HG03439 (cell line): ENCODE data around the gene IFNW1.
"Not testable (repeated sequence)": the region's sequence is repeated elsewhere in the genome, so short reads cannot be mapped to it uniquely, and the experiment has no call there.

Experiments
- ATAC-seq: cut with Tn5 transposase; IDR thresholded peaks from one replicate; pipeline ENCODE4 v1.9.1; 2021; ENCODE audit warnings: mild to moderate bottlenecking, moderate library complexity; ENCODE audit not compliant: unreplicated experiment

The IFNW1 gene

DNA sequence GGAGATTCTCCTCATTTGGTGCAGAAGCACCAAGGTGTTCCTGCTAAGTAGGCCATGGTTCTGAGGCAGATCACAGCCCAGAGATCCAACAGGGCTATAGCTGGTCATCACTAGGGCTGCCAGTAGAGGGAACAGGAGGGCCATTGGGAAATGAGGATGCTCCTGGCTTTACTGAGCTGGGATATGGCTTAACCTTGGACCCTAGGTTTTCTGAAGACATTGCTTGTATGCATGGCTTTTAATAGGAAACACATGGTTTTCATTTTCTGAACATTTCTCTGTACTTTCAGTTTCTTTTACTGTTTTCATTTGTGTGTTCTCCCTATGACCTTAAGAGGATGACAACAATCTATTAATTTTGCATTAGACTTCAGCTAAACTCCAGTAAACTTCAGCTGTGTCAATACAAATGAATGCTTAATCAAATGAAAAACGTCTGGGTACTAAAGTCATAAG is at the start of gene IFNW1:
Gene IFNW1, minus strand, starts transcription at position 406 of the 456 bp plus-strand sequence. Its CDS starts 262 bp downstream, at position 144.
- no peak for ATAC-seq

DNA sequence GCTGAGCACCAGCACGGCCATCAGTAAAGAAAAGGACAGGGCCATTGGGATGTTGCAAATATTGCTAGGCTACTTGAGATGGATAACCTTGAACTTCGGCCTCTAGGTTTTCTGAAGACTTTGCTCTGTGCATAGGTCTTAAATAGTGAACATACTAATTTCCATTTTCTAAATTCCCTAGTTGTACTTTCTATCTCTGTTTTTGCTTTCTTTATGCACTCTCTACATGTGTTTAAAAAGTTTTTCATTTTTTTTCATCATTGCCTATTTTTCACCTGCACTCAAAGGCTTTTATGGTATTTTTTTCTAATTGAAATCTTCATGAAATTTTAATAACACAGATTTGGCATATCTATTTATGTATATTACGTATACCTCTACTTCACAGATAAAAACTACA is 45.9 kb upstream of the IFNW1 start, which contains the start of gene IFNA4:
Gene IFNA4, minus strand, starts transcription at position 101 of the 400 bp plus-strand sequence. Its CDS starts 56 bp downstream, at position 45.
- ATAC-seq = not testable (repeated sequence)

DNA sequence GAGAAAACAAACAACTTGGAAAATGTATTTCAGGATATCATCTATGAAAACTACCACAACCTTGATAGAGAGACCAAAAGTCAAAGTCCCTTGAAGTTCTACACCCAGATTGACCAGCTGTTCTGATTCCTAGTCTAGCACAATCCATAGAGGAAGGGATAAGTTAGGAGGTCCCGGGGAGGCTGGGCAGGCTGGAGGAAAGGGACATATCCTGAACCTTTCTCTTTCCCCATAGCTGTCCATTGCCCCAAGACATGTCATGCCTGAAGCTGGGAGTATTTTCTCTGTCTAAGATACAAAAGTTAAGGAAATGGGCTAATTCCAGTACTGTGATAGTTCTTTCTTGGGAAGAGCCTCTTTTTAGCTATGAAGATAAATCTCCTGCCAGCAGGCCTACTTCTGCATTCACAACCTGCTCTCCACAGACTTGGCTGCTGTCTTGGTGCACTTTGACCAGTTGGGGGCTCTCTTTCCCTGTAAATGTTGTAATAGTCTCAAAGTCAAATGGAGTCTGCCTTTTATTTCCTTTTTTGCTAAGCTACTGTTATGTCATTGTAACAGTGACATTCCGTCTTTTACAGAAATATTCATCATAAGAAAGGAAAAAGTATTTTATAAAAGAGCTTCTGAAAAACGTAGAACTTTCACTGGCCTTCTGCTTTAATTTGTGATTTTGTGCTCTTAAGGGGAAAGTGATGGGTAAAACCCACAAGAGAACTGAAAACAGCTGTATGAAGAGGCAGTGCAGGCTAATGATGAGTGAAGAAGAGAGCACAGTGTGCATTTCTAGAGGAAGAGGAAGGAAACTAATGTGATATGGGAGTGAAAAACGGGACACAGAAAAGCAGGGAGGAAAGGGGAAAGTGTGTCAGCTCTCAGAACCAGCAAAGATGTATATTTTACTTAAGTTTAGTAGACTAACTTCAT is 41.4 kb upstream of the IFNW1 start:
- ATAC-seq = peak; percentile 90

DNA sequence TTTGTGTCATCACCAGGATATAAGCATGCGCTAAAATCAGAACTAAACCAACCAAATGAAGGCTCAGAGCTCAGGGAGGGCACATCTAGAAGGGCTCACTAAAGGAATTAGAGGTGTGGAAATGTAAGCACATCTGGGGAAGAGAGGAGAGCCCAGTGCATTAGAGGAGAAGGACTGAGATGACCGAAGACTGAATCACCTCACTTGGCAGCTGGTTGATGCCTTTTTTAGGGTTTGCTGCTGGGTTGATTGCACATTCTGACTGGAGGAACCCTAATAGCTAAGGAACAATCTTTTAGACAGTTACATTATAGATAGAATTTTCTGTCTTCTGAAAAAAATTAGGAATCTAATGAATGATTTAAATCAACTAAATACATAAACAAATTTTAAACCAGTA is 33.0 kb upstream of the IFNW1 start:
- ATAC-seq = no peak

DNA sequence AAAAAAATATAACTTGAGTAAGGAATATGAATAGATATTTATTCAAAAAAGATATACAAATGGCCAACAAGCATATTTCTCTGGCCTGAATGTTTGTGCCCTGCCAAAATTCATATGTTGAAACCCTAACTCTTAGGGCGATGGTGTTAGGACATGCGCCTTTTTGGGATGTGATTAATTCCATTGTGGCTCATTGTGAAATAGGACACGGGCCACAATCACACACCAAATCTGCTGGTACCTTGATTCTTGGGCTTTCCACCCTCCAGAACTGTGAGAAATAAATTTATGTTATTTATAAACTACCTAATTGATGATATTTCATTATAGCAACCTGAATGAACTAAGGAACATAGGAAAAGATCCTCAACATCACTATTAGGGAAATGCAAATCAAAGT is 30.5 kb upstream of the IFNW1 start:
- no peak for ATAC-seq

DNA sequence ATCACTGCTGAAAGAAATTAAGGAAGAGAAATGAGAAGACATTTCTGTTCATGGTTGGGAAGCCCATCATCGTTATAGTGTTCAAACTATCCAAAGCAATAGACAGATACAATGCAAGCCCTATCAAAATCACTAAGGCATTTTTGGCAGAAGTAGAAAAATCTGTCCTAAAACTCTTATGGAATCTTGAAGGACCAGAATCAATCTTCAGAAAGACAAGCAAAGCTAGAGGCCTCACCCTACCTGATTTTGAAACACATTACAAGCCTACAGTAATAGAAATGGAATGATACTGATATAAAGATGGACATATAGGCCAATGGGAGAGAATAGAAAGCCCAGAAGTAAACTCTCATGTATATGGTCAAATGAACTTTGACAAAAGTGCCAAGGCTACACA is 29.7 kb upstream of the IFNW1 start:
- no peak for ATAC-seq

DNA sequence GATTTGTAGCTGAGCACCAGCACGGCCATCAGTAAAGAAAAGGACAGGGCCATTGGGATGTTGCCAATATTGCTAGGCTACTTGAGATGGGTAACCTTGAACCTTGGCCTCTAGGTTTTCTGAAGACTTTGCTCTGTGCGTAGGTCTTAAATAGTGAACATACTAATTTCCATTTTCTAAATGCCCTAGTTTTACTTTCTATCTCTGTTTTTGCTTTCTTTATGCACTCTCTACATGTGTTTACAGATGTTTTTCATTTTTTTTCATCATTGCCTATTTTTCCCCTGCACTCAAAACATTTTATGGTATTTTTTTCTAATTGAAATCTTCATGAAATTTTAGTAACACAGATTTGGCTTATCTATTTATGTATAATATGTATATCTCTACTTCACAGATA is 24.9 kb upstream of the IFNW1 start, which contains the start of gene IFNA21:
Gene IFNA21, minus strand, starts transcription at position 101 of the 400 bp plus-strand sequence. Its CDS starts 48 bp downstream, at position 53.
- not testable (repeated sequence) for ATAC-seq

DNA sequence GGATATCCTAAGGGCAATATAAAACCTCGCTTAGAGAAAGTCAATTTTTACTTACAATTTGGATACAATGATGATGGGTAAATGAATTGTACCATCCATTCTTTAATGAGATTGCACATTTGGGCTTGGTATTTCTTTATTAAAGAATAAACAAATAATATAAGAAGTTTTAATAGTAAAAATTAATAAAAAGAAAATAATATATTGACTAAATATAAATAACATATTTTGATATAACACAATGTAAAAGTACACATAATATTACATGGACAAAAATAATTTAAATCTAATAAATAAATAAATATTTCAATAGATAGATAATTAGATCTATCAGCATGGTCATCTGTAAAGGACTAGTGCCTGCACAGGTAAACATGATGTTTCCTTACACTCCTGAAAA is 23.9 kb upstream of the IFNW1 start:
- no peak for ATAC-seq

DNA sequence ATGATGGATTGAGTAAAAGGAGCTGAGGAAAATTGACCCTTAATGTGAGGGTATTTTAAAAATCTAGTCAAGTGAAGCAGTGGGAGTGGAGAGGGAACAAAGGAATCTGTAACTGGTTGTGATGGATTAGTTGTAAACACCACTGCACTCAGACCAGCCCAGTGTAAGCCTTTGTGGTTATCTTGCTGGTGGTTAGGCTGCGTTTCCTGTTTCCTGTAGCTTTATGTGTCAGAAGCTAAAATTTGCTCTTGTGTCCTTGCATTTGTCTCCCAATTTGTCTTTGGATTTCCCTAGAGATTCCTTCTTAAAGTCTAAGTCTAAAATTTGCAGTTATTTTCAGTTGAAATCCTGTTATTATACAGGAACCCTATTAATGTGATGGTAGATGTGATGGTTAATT is 18.5 kb upstream of the IFNW1 start:
- ATAC-seq = peak; percentile 73

DNA sequence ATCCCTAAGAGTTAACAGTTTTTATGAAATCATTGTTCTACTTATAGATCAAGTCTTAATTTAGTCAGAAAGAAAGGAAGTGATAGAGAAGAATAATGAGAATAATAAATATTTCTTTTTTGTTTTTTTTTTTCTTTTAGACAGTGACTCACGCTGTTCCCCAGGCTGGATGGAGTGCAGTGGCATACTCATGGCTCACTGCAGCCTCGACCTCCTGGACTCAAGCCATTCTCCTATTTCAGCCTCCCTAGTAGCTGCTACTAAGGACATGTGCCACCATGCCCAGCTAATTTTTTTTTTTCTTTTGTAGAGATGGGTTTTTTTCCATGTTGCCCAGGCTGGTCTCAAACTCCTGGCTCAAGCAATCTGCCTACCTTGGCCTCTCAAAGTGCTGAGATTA is 13.9 kb upstream of the IFNW1 start:
- ATAC-seq = no peak

DNA sequence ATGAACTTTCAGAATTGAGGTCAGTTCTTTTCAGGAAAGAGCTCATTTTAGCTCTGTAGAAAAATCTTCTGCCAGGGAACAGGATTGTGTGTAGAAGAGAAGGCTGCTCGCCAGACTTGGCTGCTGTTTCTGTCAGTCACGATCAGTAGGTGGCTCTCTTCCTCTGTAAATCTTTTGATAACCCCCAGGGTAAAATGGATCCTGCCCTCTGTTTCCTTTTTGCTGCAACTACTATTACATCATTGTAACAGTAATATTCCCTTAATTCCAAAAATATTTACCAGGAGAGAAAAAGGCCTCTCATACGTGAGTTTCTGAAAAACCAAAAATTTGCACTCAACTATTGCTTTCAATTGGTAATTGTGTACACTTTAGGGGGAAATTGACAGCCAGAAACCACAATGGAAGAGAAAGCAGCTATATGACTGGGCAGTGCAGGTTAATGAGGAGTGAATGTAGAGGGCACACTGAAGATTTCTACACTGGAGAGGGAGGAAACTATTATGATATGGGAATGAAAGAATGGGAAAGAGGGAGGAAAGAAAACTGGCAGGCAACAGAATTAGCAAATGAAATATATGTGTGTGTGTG is 12.5 kb upstream of the IFNW1 start:
- ATAC-seq = no peak

DNA sequence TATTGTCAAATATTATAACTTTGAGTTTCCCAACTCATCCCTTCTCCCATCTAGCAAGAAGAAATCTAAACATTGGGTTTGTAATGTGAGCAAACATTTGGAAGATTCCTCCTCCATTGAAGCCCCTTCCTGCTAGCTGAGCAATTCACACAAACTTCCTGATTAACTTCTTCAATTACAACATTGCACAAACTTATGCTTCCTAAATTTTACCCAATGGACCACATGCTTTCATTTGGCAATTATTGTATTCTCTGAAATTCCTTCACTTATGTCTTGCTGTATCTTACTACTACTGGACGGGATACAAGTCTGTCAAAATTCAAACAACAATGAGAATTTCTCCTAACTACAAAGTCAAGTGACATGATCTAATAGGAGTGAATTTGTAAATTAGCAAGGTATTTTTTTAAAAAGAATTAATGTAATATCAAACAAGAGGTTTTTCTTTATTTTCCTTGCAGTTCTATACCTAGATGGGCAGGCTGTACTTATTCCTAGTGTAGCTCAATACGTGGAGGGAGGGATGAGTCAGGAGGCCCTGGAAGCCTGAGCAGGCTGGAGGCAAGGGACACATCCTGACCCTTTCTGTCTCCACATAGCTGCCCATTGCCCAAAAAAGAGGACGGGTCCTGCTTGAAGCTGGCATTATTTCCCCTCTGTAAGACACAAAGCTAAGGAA is 11.8 kb upstream of the IFNW1 start:
- no peak for ATAC-seq

DNA sequence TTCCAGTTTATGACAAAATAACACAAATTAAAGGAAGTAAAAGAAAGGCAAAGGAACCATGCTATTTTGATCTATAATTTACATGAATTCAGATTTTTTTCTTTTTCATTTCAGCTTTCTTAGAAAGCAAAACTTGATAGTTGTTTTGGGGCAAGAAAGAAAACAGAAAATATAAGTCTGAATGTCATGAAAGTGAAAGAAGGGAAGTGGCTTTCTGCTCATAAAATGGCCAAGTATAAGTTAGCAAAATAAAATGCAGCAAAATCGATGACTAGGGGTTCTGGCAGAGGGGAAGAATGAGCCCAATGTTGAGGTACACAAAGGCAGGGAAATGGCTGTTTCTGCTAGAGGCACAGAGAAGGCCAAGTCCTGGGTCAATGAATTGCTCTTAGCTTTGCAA is 3.0 kb upstream of the IFNW1 start:
- ATAC-seq = peak; percentile 49

DNA sequence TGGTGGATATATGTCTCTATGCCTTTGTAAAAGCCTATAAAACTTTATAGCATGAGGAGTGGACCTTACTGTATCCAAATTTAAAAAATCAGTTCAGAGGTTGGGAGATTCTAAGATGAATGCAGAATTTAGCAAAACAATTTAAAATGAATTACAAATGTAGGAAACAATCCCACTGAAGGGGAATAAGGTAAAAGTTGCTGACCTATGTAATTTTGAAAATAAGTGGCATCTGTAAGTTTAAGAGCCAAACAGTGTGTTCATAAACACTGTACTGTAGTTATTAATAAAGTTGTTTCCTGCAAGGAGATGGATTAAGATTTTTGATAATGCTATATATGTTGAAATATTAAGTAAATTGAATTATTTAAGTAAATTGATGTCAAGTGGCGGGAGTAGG is 4.6 kb downstream of the IFNW1 start:
- ATAC-seq = no peak

DNA sequence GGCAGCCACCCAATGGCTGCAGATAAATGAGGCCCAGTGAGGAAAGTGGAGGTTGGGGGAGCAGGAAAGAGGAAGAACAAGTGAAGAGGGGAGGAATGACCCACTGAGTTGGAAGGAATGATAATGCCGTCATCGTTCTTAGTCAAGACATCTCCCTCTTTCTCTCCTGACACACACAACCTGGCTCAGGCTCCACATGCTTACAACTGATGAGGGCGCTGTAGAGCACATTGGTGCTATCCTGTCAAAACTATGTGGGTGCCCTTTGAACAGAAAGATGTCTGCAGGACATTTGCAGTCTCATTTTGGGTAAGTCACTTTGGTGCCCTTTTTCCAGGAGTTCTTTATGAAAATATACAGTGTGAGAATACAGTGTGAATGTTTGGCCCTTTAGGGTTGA is 5.9 kb downstream of the IFNW1 start:
- no peak for ATAC-seq

DNA sequence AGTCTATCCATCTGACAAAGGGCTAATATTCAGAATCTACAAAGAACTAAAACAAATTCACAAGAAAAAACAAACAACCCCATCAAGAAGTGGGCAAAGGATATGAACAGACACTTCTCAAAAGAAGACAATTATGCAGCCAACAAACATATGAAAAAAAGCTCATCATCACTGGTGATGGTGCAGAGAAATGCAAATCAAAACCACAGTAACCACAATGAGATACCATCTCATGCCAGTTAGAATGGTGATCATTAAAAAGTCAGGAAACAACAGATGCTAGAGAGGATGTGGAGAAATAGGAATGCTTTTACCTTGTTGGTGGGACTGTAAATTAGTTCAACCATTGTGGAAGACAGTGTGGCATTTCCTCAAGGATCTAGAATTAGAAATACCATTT is 13.4 kb downstream of the IFNW1 start:
- ATAC-seq = not testable (repeated sequence)

DNA sequence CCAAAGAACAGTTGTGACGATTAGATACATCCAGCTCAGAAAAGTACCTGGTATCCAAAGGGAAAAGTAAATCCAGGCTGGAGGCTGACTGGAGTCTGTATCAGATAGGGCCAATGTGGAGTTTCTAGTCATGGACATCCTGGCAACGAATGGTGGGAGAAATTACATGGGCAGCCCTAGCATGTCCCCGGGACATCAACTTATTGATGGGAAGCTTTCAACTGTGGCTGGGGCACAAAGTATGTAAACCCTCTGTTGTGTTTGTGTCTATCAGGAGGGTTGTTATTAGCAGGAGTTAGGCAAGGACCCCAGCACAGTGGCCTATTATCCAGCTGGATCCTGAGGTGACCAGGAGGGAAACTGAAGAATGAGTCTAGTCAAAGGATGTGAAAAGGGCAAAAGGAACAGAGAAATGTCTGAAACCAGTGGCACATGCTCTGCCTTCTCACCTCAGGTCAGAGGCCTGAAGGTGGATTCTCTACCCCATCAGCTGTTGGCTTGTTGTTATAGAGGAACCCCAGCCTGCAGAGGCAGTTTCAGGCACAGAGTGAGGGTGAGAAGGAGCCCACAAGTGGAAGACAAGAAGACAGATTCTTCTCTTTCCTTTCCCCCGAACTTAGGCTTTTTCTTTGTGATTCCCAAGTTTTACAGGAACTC is 19.9 kb downstream of the IFNW1 start:
- ATAC-seq = no peak

DNA sequence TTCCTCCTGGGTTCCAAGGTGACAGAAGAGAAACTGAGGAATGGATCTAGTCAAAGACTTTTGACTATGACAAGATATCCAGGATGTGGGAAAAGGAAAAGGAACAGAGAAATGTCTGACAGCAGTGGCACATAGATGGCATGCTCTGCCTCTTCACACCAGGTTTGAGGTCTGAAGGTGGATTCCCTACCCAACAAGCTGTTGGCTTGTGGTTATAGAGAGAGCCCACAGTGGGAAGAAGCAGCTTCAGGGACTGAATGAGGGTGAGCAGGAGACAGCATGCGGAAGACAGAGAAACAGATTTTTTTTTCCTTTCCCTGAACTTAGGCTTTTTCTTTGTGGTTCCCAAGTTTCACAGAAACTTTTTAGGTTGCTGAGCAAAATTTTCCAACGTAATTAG is 20.6 kb downstream of the IFNW1 start:
- no peak for ATAC-seq

DNA sequence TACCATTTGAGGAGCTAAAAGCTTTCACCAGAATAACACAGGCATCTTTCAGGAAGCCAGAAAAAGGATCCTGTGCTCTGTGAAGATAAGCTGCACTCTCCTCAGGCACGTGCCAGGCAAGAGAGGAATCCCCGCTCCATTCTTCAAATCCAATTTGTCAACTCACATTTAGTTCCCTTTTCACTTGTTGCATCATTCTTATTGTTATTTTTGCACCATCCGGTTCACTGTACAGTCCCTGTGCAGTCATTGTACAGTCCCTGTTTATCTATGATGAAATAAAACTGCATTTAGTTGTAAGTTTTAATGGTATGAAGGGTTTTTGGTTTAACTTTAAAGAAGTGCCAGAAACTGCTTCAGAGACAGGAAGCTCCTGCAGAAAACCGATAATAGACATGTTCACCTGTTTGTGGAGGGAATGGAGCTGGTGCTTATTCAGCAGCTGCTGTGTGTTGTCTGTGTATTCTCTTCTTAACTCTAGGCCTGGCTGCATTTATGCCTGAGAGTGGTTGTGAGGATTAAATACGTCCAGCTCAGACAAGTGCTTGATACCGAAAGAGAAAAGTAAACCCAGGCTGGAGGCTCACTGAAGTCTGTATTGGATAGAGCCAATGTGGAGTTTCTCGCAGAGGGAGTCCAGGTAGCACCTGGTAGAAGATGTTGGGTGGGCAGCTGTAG is 22.4 kb downstream of the IFNW1 start:
- no peak for ATAC-seq

DNA sequence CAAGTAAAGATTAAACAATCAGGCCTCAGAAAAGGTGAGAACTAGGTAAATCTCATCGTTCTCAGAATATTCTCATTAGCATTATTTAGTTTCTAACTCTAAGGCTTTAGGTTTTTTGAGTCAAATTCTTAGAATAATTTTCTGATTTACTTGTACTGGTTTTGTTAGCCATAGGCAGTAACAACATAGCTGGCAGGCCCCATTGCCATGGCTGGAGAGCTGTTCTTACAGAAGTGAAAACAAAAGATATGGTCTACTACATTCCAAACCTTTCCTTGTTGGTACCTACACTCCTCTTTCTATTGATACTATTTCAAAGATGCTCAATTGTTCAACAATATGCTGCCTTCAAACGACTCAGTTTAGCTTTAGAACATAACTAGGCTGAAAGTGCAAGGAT is 27.3 kb downstream of the IFNW1 start:
- ATAC-seq = no peak
